NCI-H446 (cell line): ENCODE data around the gene GNL1.

Experiments
- DNase-seq, 2 experiments: peaks; one replicate each; lab custom pipeline; 2025; lab: John Stamatoyannopoulos, UW

GNL1 gene

GRCh38 chr6:30568245-30568644 lies 12.0 kb upstream of the GNL1 start:
- no peak for DNase-seq

GRCh38 chr6:30565772-30566171 lies 9.5 kb upstream of the GNL1 start:
- DNase-seq, result no peak

DNA sequence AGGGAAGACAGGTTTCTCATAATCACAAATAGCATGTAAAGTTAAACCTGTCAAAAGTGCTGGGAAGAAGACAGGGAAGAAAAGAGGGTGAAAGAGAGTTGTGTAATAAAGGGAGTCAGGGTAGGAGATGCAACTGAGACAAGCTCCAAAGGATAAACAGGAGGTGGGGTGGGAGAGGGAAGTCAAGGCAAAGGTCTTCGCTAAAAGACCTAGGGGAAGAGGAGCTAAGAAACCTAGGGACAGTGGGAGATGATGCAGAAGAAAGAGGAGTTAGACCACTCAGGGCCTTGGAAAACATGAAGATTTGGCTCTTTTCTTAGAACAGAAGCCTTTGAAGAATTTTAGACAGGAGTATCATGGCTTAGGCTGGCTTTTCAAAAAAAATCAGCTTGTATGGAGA lies 7.8 kb upstream of the GNL1 start:
- no peak for DNase-seq

DNA sequence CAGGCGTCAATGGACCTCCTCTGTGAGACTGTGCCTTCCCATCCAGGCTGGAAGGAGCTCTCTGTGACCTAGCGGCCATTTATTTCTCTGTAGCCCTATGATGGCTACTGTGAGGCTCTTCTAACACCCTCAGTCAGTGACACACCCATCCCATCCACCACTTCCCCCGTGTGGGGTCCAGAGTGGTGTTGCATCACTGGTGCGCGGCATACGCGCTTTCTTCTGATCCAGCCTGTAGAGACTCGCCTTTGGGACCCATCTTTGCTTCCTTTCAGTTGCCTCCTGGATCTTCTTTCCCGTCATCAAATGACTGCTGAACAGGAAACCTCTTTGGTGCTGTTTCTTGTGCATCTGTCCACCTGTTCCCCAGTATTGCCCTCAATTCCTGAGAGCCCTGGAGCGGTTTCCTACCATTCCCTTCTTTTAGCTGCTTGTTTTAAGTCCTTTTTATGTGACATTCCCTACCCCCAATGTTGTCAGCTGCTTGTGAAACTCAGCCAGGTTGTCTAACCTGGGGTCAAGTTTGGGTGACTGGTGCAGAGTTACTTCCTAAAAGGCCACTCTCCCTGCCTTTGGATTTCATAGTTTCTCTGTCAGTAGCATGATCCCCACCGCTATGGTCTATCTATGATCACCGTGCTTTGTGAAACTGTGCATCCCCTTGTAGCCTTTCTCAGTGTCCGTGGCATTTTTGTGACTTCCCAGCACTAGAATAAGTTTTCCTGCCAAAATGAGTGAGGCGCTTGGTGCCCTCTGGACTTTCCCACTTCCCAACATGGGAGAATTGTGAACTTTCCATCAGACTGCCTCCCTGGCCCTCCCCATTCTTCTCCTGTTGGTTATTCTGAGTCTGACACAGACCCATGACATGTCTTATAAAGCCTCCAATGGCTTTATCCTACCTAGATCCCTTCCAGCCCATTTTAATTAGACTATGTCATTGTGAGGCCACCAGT lies 6.5 kb upstream of the GNL1 start:
- no peak for DNase-seq

DNA sequence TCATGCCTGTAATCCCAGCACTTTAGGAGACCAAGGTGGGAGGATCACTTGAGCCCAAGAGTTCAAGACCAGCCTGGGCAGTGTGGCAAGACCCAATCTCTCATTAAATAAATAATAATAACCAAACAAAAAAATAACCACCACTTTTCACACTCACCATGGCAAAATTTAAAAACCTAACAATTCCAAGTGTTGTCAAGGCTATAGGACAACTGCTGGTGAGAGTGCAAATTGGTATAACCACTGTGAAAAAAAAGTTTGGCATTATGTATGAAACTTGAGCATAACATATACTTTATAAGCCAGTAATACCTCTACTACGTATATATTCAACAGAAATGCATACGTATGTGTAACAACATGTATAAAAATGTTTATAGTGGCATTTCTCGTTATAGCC lies 4.6 kb upstream of the GNL1 start:
- DNase-seq, result no peak

DNA sequence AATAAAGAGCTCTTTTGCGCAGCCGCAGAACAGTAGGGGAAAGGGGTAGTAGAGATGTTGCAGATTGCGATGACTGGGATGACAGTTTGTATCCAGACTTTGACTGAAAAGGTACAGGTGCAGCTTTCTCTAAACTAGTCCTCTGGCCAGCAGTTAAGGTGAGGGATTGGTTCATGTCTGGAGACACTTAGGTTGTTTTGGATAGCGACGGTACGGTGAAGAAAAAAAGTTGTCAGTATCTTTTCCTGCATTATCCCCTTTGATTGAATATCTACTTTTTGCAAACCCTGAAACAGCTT lies 1.3 kb upstream of the GNL1 start:
- DNase-seq, result no peak

GRCh38 chr6:30556906-30557682 lies 805 bp upstream of the GNL1 start, which contains the start of gene PRR3:
PRR3 (plus strand) TSS chr6:30557295; CDS start chr6:30557345, 50 bp downstream.
- DNase-seq, result peak; percentile 81 to 89

GRCh38 chr6:30555816-30556065 lies 548 bp downstream of the GNL1 start:
- peak in 1 of 2 experiments; percentile 70 for DNase-seq

DNA sequence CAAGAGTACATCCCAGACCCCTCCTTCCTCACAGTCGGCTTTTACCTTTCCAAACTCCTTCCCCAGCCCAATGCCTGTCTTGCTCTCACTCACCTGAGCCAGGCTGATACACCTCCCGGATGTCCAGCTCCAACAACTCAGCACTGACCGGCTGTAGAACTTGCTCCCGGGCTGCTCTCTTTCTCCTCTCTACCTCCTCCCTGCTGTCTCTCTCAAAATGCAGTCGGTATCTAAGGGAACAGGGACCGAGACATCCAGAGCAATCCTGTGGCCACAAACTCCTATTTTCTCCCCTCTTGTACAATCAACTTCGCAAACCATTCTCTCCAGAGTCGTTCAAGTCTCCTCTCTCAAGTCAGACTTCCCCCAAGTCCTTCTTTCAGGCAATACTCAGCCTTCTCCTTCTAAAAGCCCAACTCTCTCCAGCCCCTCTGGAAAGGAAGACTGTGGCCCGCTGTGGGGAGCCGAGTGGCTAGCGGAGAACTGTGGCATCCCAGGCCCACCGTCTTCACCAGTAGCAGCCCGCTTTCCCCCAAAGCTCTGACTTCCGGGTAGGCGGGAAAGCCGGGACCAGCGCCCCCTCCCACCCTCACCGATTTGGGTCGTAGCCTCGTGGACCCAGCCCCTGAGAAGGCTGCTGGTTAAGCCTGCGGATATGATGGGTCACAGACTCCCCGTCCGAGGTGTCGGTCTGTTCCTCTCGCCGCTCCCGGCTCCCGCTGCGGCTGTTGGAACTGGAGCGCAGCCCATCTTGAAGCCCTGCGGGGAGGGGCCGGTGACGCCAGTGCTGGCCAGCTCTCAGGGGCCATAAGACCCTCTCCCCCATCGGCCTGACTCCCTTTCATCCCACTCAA lies 1.1 kb downstream of the GNL1 start:
- peak in 1 of 2 experiments; percentile 50 for DNase-seq

- no peak for DNase-seq
Observed at GRCh38 chr6:30554404-30554803, 1.9 kb downstream of the GNL1 start.

- no peak for DNase-seq
Observed at GRCh38 chr6:30548375-30548774, 7.9 kb downstream of the GNL1 start.

DNA sequence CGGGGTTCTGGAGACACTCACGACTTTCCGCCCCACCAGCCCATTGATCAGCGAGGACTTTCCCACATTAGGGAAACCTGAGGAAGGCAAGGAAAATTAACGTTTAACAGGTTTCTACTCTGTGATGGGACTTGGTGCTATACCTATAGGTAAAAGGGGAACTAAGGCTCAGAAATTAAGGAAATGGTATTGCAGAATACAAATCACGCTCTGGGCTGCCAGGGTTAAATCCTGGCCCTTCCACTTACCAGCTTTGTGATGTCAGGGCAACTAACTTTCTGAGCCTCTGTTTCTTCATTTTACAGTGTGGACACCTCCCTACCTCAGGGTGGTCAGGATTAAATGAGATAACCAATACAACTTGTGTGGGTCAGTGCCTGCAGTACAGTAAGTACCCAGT lies 8.8 kb downstream of the GNL1 start:
- no peak for DNase-seq

DNA sequence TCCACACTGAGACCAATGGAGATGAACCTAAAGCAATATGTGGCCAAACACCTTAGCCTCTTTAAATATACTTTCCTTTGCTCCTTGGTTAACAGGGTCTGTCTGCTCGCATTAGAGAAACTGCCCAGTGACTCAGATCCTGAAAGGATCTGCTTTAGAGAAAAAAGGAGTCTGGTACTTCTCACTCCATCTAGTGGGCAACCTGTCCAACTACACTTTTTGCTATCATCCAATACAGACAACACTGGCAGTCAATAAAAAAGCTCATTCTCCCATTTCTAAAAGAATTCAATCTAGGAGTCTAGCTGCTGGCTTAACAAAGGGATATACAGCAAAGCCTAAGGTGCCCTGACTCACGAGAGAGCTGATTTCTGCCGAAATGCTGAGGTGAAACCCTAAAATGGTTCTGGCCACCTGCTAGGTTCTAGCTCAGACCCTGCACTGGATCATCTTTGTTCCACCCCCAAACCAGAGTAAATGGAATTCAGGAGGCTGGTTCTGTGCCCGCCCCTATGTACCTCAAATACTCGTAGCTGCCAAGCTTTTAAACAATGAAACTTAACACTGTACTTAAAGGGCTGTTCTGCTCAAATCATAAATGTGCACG lies 11.5 kb downstream of the GNL1 start:
- DNase-seq, result peak in 1 of 2 experiments; percentile 68

DNA sequence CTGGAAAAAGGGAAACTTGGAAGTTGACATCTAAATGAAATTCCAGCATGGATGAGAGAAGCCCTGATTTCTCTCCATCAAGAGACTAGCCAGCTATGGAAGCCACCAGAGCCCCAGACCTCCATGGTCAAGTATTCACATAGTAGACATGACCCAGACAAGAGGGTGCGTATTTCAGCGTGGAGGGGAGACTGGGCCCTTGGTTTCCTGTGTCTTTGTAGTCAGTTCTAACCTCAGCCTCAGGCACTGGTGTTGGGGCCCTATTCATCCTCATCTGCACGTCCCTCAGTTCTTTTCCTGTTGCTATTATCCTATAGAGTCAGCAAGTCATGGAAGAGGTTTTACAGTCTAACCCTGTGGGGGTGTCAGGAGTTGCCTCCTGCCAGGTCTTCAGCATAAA lies 12.5 kb downstream of the GNL1 start:
- DNase-seq, result no peak

DNA sequence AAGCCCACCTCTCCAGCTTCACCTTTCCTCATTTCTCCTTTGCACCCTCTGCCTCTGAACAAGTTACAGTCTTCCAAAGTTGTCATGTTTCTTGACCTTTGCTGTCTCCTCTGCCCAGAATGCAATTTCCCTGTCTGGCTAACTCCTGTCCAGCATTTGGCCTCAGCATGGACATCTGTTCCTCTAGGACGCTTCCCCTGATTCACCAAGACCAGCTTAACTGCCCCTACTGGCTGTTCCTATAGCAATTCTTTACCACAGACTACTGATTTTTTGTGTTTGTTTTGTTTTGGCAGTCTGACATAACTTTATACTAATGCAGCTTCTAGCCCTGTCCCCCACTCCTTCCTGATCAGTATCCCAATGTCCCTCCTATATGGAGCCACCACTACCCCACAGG lies 13.4 kb downstream of the GNL1 start:
- DNase-seq, result no peak

GRCh38 chr6:30542404-30542725 lies 13.9 kb downstream of the GNL1 start:
- DNase-seq, result no peak

- DNase-seq, result peak; percentile 52 to 87
Observed at GRCh38 chr6:30541515-30542403, 14.5 kb downstream of the GNL1 start.

- no peak for DNase-seq
Observed at GRCh38 chr6:30537931-30538330, 18.4 kb downstream of the GNL1 start.

- no peak for DNase-seq
Observed at GRCh38 chr6:30533460-30534294, 22.6 kb downstream of the GNL1 start.

GRCh38 chr6:30530014-30530413 lies 26.3 kb downstream of the GNL1 start:
- no peak for DNase-seq
